GM18858 (cell line): ENCODE data around the gene PISD.
"Not testable (repeated sequence)": the region's sequence is repeated elsewhere in the genome, so short reads cannot be mapped to it uniquely, and the experiment has no call there.

Source experiments
- ATAC-seq: cut with Tn5 transposase; IDR thresholded peaks from one replicate; pipeline ENCODE4 v1.9.1; 2021; ENCODE audit not compliant: unreplicated experiment

Gene PISD

GRCh38 chr22:31661851-31662667 lies at the start of gene PISD:
Gene PISD (minus strand): TSS chr22:31662215. CDS start chr22:31662208, 7 bp downstream.
- ATAC-seq = peak; percentile 62

DNA sequence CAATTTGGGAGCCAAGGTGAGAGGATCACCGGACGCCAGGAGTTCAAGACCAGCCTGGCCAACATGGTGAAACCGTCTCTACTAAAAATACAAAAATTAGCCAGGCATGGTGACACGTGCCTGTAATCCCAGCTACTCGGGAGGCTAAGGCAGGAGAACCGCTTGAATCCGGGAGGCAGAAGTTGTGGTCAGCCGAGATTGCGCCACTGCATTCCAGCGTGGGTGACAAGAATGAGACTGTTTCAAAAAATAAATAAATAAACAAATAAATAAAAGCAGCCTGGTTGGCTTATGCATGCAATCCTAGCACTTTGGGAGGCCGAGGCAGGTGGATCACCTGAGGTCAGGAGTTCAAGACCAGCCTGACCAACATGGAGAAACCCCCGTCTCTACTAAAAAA lies 49.2 kb upstream of the PISD start:
- ATAC-seq = not testable (repeated sequence)

DNA sequence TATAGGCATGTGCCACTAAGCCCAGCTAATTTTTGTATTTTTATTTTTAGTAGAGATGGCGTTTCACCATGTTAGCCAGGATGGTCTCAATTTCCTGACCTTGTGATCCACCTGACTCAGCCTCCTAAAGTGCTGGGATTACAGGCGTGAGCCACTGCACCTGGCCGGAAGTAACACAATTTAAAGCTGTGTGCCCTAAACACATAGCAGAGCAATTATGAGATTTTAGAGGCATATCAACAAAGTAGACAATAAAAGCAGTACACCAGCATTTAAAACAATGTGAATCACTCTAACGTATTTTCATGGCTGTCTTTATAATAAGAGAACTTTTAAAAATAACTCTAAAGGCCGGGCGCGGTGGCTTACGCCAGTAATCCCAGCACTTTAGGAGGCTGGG lies 45.5 kb upstream of the PISD start:
- no peak for ATAC-seq

- no peak for ATAC-seq
These were observed 33.4 kb upstream of the PISD start for GRCh38 chr22:31695423-31695822.

GRCh38 chr22:31694046-31694445 lies 32.0 kb upstream of the PISD start:
- ATAC-seq = not testable (repeated sequence)

- no peak for ATAC-seq
These were observed 30.3 kb upstream of the PISD start for GRCh38 chr22:31692186-31692886.

DNA sequence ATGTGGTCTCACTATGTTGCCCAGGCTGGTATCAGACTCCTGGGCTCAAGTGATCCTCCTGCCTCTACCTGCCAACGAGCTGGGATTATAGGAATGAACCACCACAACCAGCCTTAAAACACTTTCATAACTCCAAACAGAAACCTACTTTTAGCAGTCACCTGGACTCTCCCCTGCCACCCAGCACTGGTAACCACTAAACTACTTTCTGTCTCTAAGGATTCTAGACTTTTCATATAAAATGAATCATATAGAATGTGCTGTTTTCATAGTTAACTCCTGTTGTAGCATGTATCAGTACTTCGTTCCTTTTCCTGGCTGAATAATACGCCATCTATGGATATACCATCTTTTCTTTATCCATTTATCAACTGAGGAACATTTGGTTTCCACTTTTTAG lies 29.4 kb upstream of the PISD start:
- no peak for ATAC-seq

- ATAC-seq = no peak
These were observed 21.4 kb upstream of the PISD start for GRCh38 chr22:31683181-31684105.

DNA sequence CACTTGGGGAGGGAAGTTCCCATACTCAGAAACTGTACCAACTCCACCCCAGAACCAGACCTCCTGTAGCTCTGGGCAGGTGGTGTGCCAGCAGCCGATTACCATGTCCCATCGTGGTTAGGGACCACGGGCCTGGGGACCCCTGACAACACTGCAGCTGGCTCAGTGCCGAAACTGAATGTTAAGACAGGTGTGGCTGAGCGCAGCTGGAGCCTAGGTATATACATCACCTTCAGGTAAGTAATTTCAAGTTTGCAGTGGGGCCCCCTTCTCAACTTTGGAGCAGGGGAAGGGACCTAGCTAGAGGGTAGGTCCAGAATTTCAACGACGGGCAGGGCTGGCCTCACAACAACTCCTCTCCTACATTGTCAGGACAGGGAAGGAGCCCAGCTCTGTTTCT lies 20.7 kb upstream of the PISD start:
- ATAC-seq = no peak

- no peak for ATAC-seq
These were observed 19.6 kb upstream of the PISD start for GRCh38 chr22:31681349-31682345.

- no peak for ATAC-seq
These were observed 18.9 kb upstream of the PISD start for GRCh38 chr22:31680861-31681341.

GRCh38 chr22:31678748-31679147 lies 16.7 kb upstream of the PISD start:
- no peak for ATAC-seq

DNA sequence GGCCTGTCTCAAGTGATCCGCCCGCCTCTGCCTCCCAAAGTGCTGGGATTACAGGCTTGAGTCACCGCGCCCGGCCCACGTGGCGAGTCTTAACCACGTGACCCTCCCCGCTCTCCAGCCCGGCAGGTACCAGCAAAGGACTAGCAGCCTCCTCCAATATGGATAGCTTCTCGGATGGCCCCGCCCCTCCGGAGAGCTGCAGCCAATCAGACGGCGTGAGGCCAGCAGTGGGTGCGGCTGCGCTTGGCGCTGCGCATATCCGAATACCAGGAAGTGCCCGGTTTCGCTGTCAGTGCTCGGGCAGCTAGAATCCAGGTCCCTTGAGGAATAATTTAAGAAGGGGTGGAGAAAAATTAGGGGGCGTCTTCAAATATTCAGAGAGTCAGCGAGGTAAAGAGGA lies 14.7 kb upstream of the PISD start:
- ATAC-seq = no peak

DNA sequence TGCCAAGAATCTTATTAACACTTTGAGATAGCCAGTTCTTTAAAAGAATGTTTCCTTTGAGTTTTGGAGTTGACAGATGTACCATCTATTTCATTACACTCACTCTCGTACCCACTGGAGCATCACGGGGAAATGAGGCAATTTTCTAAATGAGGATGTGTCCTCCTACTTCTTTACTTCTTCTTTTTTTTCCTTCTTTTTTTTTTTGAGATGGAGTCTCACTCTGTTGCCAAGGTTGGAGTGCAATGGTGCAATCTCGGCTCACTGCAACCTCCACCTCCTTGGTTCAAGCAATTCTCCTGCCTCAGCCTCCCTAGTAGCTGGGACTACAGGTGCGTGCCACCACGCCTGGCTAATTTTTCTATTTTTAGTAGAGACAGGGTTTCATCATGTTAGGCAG lies 12.2 kb upstream of the PISD start:
- ATAC-seq = not testable (repeated sequence)

DNA sequence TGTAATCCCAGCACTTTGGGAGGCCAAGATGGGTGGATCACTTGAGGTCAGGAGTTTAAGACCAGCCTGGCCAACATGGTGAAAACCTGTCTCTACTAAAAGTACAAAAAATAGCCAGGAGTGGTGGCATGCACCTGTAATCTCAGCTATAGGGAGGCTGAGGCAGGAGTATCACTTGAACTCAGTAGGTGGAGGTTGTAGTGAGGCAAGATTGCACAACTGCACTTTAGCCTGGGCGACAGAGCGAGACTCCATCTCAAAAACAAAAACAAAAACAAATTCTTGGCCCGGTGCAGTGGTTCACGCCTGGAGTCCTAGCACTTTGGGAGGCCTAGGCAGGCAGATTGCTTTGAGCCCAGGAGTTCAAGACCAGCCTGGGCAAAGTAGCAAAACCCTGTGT lies 6.8 kb upstream of the PISD start:
- ATAC-seq = not testable (repeated sequence)

- ATAC-seq = no peak
These were observed 638 bp upstream of the PISD start for GRCh38 chr22:31662668-31663037.

- ATAC-seq = not testable (repeated sequence)
These were observed 1.1 kb downstream of the PISD start for GRCh38 chr22:31660860-31661341.

GRCh38 chr22:31659246-31659645 lies 2.8 kb downstream of the PISD start:
- ATAC-seq = no peak

DNA sequence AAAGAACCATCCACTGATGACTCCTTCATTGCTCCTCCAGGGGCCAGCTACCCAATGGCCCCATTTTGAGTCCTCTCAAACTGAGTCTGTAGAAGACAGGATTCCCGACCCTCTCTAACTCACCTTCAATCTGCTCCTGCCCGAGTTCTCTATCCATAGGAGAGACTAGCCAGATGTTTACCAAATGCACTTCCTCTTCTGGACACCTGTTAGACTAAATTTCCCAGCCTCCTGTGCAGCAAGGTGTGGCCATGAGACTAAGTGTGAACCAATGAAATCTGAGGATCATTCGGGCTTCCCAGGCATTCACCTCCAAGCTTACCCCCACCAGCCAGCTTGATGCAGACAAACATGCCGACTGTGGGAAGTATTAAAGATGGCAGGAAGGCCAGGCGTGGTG lies 7.6 kb downstream of the PISD start:
- ATAC-seq = no peak

DNA sequence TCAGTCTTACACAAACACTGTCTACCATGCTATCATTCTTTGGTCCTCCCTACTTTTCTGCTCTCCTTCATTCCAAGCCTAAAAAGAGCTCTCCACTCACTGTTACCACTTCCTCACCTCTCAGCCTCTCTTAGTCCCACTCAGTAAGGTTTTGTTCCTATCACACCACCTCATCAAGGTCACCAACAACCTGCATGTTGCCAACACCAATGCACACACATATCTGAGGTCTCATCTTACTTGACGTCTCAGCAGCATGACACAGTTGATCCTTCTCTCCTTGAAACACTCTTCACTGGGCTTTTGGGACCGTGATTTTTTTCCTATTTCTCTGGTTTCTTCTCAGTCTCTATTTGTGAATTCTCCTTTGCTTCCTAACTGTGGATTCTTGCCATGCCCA lies 8.1 kb downstream of the PISD start:
- no peak for ATAC-seq
